CD14-positive monocyte (primary cell): ENCODE data around the gene P2RY12. TPM values are rescaled to one million over a fixed set of nuclear protein-coding genes. Genes with fewer than 3 reads are reported as not detected.

Experiments
- DNase-seq, 3 donors: peaks; one replicate each; pipeline ENCODE4 v3.0.0-alpha.2; 2011 to 2022
- H2AFZ ChIP-seq: 2 replicates; pipeline ENCODE4 v1.6.0; 2012; ENCODE audit warnings: mild to moderate bottlenecking, low read depth, low read length, inconsistent platforms; ENCODE audit not compliant: insufficient read depth, poor library complexity, severe bottlenecking
- H3K27ac ChIP-seq, 2 donors: 1 replicate in 1 of 2; 2 replicates in 1 of 2; pipeline ENCODE4 v1.5.1; 2012 to 2013; ENCODE audit warnings: low read length in 2 of 2, control low read depth in 1 of 2, inconsistent platforms in 1 of 2, low read depth in 1 of 2, mild to moderate bottlenecking in 1 of 2
- H3K27me3 ChIP-seq, 2 donors: one replicate each; pipeline versions ENCODE4 v1.6.0 to v1.6.1; 2011 to 2013; ENCODE audit warnings: low read length in 2 of 2; ENCODE audit not compliant: control insufficient read depth in 2 of 2, insufficient read depth in 2 of 2
- H3K36me3 ChIP-seq, 2 donors: replicated peaks in 1 of 2; 1 replicate in 1 of 2; 2 replicates in 1 of 2; pipeline versions ENCODE4 v1.5.1 to v1.6.1; 2012 to 2013; ENCODE audit warnings: low read length in 2 of 2, control low read depth in 1 of 2, inconsistent platforms in 1 of 2, mild to moderate bottlenecking in 1 of 2; ENCODE audit not compliant: insufficient read depth in 2 of 2, control insufficient read depth in 1 of 2
- H3K4me1 ChIP-seq, 2 donors: 1 replicate in 1 of 2; 2 replicates in 1 of 2; pipeline versions ENCODE4 v1.5.1 to v1.6.1; 2012 to 2013; ENCODE audit warnings: low read length in 2 of 2, control low read depth in 1 of 2, inconsistent platforms in 1 of 2, mild to moderate bottlenecking in 1 of 2, moderate library complexity in 1 of 2; ENCODE audit not compliant: insufficient read depth in 2 of 2, control insufficient read depth in 1 of 2
- H3K4me2 ChIP-seq: replicated peaks from 2 replicates; pipeline ENCODE3; 2012; ENCODE audit warnings: low read length, moderate library complexity, mild to moderate bottlenecking; ENCODE audit not compliant: poor library complexity, severe bottlenecking; ENCODE audit errors: extremely low read depth
- H3K4me3 ChIP-seq, 3 experiments: fragments of 200-600 bp in 1 of 3; sonication (generic) in 1 of 3; replicated peaks in 1 of 3; 1 replicate in 2 of 3; 2 replicates in 1 of 3; pipeline ENCODE4 v1.5.1; 2011 to 2013; ENCODE audit warnings: low read length in 3 of 3, mild to moderate bottlenecking in 3 of 3, control low read depth in 2 of 3, low read depth in 2 of 3, inconsistent platforms in 1 of 3, moderate library complexity in 1 of 3
- H3K79me2 ChIP-seq: 2 replicates; pipeline ENCODE4 v1.6.0; 2012; ENCODE audit warnings: mild to moderate bottlenecking, control low read depth, inconsistent platforms, low read length, moderate library complexity; ENCODE audit not compliant: insufficient read depth
- H3K9ac ChIP-seq: 2 replicates; pipeline ENCODE4 v1.6.0; 2017; ENCODE audit warnings: low read length, mild to moderate bottlenecking; ENCODE audit not compliant: insufficient read depth, poor library complexity, severe bottlenecking
- H3K9me3 ChIP-seq, 2 donors: replicated peaks in 1 of 2; 1 replicate in 1 of 2; 2 replicates in 1 of 2; pipeline versions ENCODE4 v1.5.1 to v1.6.1; 2012 to 2013; ENCODE audit warnings: low read length in 2 of 2, control low read depth in 1 of 2; ENCODE audit not compliant: control insufficient read depth in 1 of 2, insufficient read depth in 1 of 2
- H4K20me1 ChIP-seq: 2 replicates; pipeline ENCODE4 v1.6.0; 2012; ENCODE audit warnings: mild to moderate bottlenecking, low read length, control low read depth, moderate library complexity; ENCODE audit not compliant: insufficient read depth
- H3K27ac Mint-ChIP-seq, 7 donors: one replicate each; pipeline ENCODE4 v1.8.0; 2020; ENCODE audit warnings: mild to moderate bottlenecking in 7 of 7, mixed read lengths in 7 of 7, moderate library complexity in 6 of 7, inconsistent platforms in 2 of 7
- H3K27me3 Mint-ChIP-seq, 3 donors: one replicate each; pipeline ENCODE4 v1.8.0; 2021 to 2022; ENCODE audit warnings: low read depth in 3 of 3, mild to moderate bottlenecking in 3 of 3, mixed read lengths in 3 of 3, moderate library complexity in 3 of 3, inconsistent platforms in 1 of 3
- H3K36me3 Mint-ChIP-seq, 2 donors: one replicate each; pipeline ENCODE4 v1.8.0; 2020; ENCODE audit warnings: mixed read lengths in 2 of 2, inconsistent platforms in 1 of 2, mild to moderate bottlenecking in 1 of 2
- H3K4me1 Mint-ChIP-seq: one replicate; pipeline ENCODE4 v1.8.0; 2020; ENCODE audit warnings: mild to moderate bottlenecking, mixed read lengths
- H3K4me3 Mint-ChIP-seq, 2 donors: one replicate each; pipeline ENCODE4 v1.8.0; 2020; ENCODE audit warnings: mild to moderate bottlenecking in 2 of 2, mixed read lengths in 2 of 2, moderate library complexity in 1 of 2
- H3K9me3 Mint-ChIP-seq, 7 donors: one replicate each; pipeline ENCODE4 v1.8.0; 2020 to 2022; ENCODE audit warnings: mixed read lengths in 7 of 7, mild to moderate bottlenecking in 6 of 7, moderate library complexity in 6 of 7, inconsistent platforms in 2 of 7
- CTCF ChIP-seq: fragments of 200-600 bp; IDR thresholded peaks from one replicate; pipeline ENCODE4 v1.8.0; 2022; ENCODE audit warnings: antibody characterized with exemption, mild to moderate bottlenecking
- WGBS: methylation state at CpG from one replicate; pipeline ENCODE4 v1.1.5; 2013; ENCODE audit warnings: missing lambda C conversion rate; ENCODE audit not compliant: insufficient coverage; 5-methylcytosine and 5-hydroxymethylcytosine counted together
- intact Hi-C, 2 donors: fragments of 100-400 bp; cut with micrococcal nuclease; formaldehyde crosslinking; loops; one replicate each; pipeline versions ENCODE4 v1.15.0 to v1.15.1; 2023
- polyA plus RNA-seq, 3 donors: library from polyadenylated mRNA; depleted of rRNA in 1 of 3; unstranded in 2 of 3; stranded (reverse) in 1 of 3; fragments of 300-500 nt in 2 of 3; fragments of >200 nt in 1 of 3; fragmentation: Illumina TruSeq in 2 of 3; gene quantifications; 1 replicate in 2 of 3; 2 replicates in 1 of 3; pipeline ENCODE4 v1.2.3, GENCODE V29; 2012 to 2021

P2RY12 gene
- polyA plus RNA-seq, 3 donors: 1.9 to 3.0 (median 2.7) TPM

- H3K27ac ChIP-seq: no peak within 1 kb of the TSS
- Mint-ChIP-seq H3K27ac (no peak within 1 kb of the TSS), H3K4me1 (peaks cover 37% of the 10 kb centered on the region), H3K36me3 (no peaks in the 10 kb centered on the region), H3K27me3 (peaks cover 0 to 2% (median 0%) of the 10 kb centered on the region in 3 donors), H3K9me3 (no peaks in the 10 kb centered on the region), H3K4me3 (no peak within 1 kb of the TSS)
- no peaks in the 10 kb centered on the region for H3K36me3 ChIP-seq
- H2AFZ ChIP-seq: no peak within 1 kb of the TSS
- no peaks in the 10 kb centered on the region for H4K20me1 ChIP-seq
- no peaks in the 10 kb centered on the region for H3K79me2 ChIP-seq
- TF ChIP-seq CTCF: no peak
- no peak within 1 kb of the TSS for H3K9ac ChIP-seq
- intact Hi-C loops: no loop called here
- H3K9me3 ChIP-seq: no peaks in the 10 kb centered on the region
- no peak for DNase-seq
- H3K4me1 ChIP-seq: peaks cover 32 to 38% of the 10 kb centered on the region in 2 donors
- WGBS: no CpG with 5 or more reads among the region's 7 CpGs
- H3K4me3 ChIP-seq: no peak within 1 kb of the TSS
- H3K4me2 ChIP-seq: no peak within 1 kb of the TSS
- H3K27me3 ChIP-seq: no peaks in the 10 kb centered on the region
These were observed 68.1 kb downstream of the P2RY12 start, which contains the start of gene GPR87 for GRCh38 chr3:151316267-151316991. Gene GPR87, minus strand, starts transcription at chr3:151316820. Its CDS starts 16,720 bp downstream, at chr3:151300100.

GRCh38 chr3:151315846-151316245 is 68.7 kb downstream of the P2RY12 start:
- Mint-ChIP-seq H3K27ac (no peak overlapping the region), H3K4me1 (peaks cover 33% of the 10 kb centered on the region), H3K27me3 (peaks cover 0 to 2% (median 0%) of the 10 kb centered on the region in 3 donors), H3K36me3 (no peaks in the 10 kb centered on the region), H3K4me3 (no peak overlapping the region), H3K9me3 (no peaks in the 10 kb centered on the region)
- Histone ChIP-seq H3K9me3 (no peaks in the 10 kb centered on the region), H2AFZ (no peak overlapping the region), H3K4me1 (peaks cover 27 to 32% of the 10 kb centered on the region in 2 donors), H3K4me3 (no peak overlapping the region), H3K79me2 (no peaks in the 10 kb centered on the region), H3K27ac (no peak overlapping the region), H4K20me1 (no peaks in the 10 kb centered on the region), H3K9ac (no peak overlapping the region), H3K4me2 (no peak overlapping the region), H3K36me3 (no peaks in the 10 kb centered on the region), H3K27me3 (no peaks in the 10 kb centered on the region)
- intact Hi-C loops: no loop called here
- no CpG with 5 or more reads among the region's 2 CpGs for WGBS
- no peak for DNase-seq
- no peak for TF ChIP-seq CTCF
